Ascending aorta (tissue), 2 donors: ENCODE results near the gene ARHGAP20. TPM values are rescaled to one million over a fixed set of nuclear protein-coding genes. Genes with fewer than 3 reads are reported as not detected.

Experiments used
- DNase-seq, 2 donors: peaks; one replicate each; pipeline ENCODE4 v3.0.0-alpha.2; 2019; ENCODE audit warnings: low spot score in 2 of 2
- H3K27ac ChIP-seq, 2 donors: fragments of 200-600 bp; sonication (generic); one replicate each; pipeline ENCODE4 v1.5.1; 2016 to 2017; ENCODE audit warnings: mild to moderate bottlenecking in 1 of 2
- H3K27me3 ChIP-seq: fragments of 200-600 bp; sonication (generic); one replicate; pipeline ENCODE4 v1.5.1; 2017
- H3K36me3 ChIP-seq, 2 donors: fragments of 200-600 bp; sonication (generic); one replicate each; pipeline ENCODE4 v1.5.1; 2016
- H3K4me1 ChIP-seq, 2 donors: fragments of 200-600 bp; sonication (generic); one replicate each; pipeline ENCODE4 v1.5.1; 2016 to 2017; ENCODE audit warnings: mild to moderate bottlenecking in 1 of 2
- H3K4me3 ChIP-seq, 2 donors: fragments of 200-600 bp; sonication (generic); one replicate each; pipeline ENCODE4 v1.5.1; 2016 to 2017; ENCODE audit warnings: mild to moderate bottlenecking in 1 of 2
- H3K9me3 ChIP-seq, 2 donors: fragments of 200-600 bp; sonication (generic); one replicate each; pipeline ENCODE4 v1.5.1; 2016
- CTCF ChIP-seq, 3 experiments: fragments of 200-600 bp in 2 of 3; fragments of 450-650 bp in 1 of 3; sonication (generic) in 2 of 3; IDR thresholded peaks; one replicate each; pipeline ENCODE4 v1.5.1; 2016 to 2019; ENCODE audit warnings: antibody characterized with exemption in 3 of 3, mild to moderate bottlenecking in 1 of 3, moderate library complexity in 1 of 3
- intact Hi-C: fragments of 100-400 bp; cut with DNase I; formaldehyde crosslinking; loops from one replicate; pipeline ENCODE4 v1.15.1; 2023
- total RNA-seq: library from RNA; depleted of rRNA; stranded (reverse); fragments of >200 nt; gene quantifications from one replicate; pipeline ENCODE4 v1.1.0, GENCODE V29; 2016

The ARHGAP20 gene
- total RNA-seq, 1 donor from 2014 or later, result 4.9 TPM

- no peak for TF ChIP-seq CTCF (IDR thresholded peaks at IDR 0.05)
- H3K9me3 ChIP-seq, result no peaks in the 10 kb centered on the region
- no peaks in the 10 kb centered on the region for H3K4me1 ChIP-seq
- intact Hi-C loops, result no loop called here
- H3K36me3 ChIP-seq, result no peaks in the 10 kb centered on the region
- H3K27ac ChIP-seq, result no peak overlapping the region
- no peaks in the 10 kb centered on the region for H3K27me3 ChIP-seq
- H3K4me3 ChIP-seq, result no peak overlapping the region
- DNase-seq, result no peak
Observed at GRCh38 chr11:110571081-110571720, 141.0 kb downstream of the ARHGAP20 start.

- no peaks in the 10 kb centered on the region for H3K4me1 ChIP-seq
- no peak overlapping the region for H3K27ac ChIP-seq
- H3K36me3 ChIP-seq, result no peaks in the 10 kb centered on the region
- no peak for TF ChIP-seq CTCF (IDR thresholded peaks at IDR 0.05)
- H3K4me3 ChIP-seq, result no peak overlapping the region
- H3K27me3 ChIP-seq, result no peaks in the 10 kb centered on the region
- DNase-seq, result no peak
- intact Hi-C loops, result no loop called here
- H3K9me3 ChIP-seq, result no peaks in the 10 kb centered on the region
Observed at GRCh38 chr11:110566577-110566976, 145.7 kb downstream of the ARHGAP20 start.

- no peak for TF ChIP-seq CTCF (IDR thresholded peaks at IDR 0.05)
- intact Hi-C loops, result no loop called here
- no peaks in the 10 kb centered on the region for H3K4me1 ChIP-seq
- H3K27ac ChIP-seq, result no peak overlapping the region
- DNase-seq, result no peak
- no peak overlapping the region for H3K4me3 ChIP-seq
- no peaks in the 10 kb centered on the region for H3K36me3 ChIP-seq
- no peaks in the 10 kb centered on the region for H3K27me3 ChIP-seq
- H3K9me3 ChIP-seq, result no peaks in the 10 kb centered on the region
Observed at GRCh38 chr11:110565357-110566336, 146.6 kb downstream of the ARHGAP20 start.

- DNase-seq, result no peak
- H3K4me1 ChIP-seq, result no peaks in the 10 kb centered on the region
- H3K27ac ChIP-seq, result no peak overlapping the region
- no peak for TF ChIP-seq CTCF (IDR thresholded peaks at IDR 0.05)
- no peaks in the 10 kb centered on the region for H3K9me3 ChIP-seq
- H3K36me3 ChIP-seq, result no peaks in the 10 kb centered on the region
- H3K27me3 ChIP-seq, result no peaks in the 10 kb centered on the region
- intact Hi-C loops, result no loop called here
- no peak overlapping the region for H3K4me3 ChIP-seq
Observed at GRCh38 chr11:110564676-110565356, 147.4 kb downstream of the ARHGAP20 start.

- Histone ChIP-seq H3K4me3 (no peak overlapping the region), H3K27ac (no peak overlapping the region), H3K9me3 (no peaks in the 10 kb centered on the region), H3K36me3 (no peaks in the 10 kb centered on the region), H3K27me3 (no peaks in the 10 kb centered on the region), H3K4me1 (no peaks in the 10 kb centered on the region)
- TF ChIP-seq CTCF (IDR thresholded peaks at IDR 0.05), result no peak
- intact Hi-C loops, result no loop called here
- no peak for DNase-seq
Observed at GRCh38 chr11:110544779-110545178, 167.5 kb downstream of the ARHGAP20 start.
